HepG2 (cell line): ENCODE measurements around the gene DCST2. TPM values are rescaled to one million over a fixed set of nuclear protein-coding genes. Genes with fewer than 3 reads are reported as not detected.

Experiments
- BRCA1 ChIP-seq: sonication (generic); formaldehyde crosslinking; IDR thresholded peaks from 2 replicates; pipeline ENCODE4 v1.4.0; 2020; ENCODE audit warnings: missing genetic modification reagents
- CHCHD3 ChIP-seq: sonication (generic); formaldehyde crosslinking; IDR thresholded peaks from 2 replicates; pipeline ENCODE4 v1.8.0; 2022; ENCODE audit warnings: mild to moderate bottlenecking, missing genetic modification reagents, moderate library complexity
- EP300 ChIP-seq, 3 experiments: sonication (generic) in 1 of 3; formaldehyde crosslinking in 1 of 3; IDR thresholded peaks; 2 replicates each; pipeline versions ENCODE4 v1.5.1 to v1.6.1; 2011 to 2020; ENCODE audit warnings: low read depth in 2 of 3, low read length in 2 of 3, borderline replicate concordance in 1 of 3, improper control_type of control experiment in 1 of 3, mild to moderate bottlenecking in 1 of 3, missing genetic modification reagents in 1 of 3, moderate library complexity in 1 of 3
- KLF6 ChIP-seq: IDR thresholded peaks from 2 replicates; pipeline ENCODE4 v1.8.0; 2016; ENCODE audit warnings: missing biosample characterization, missing genetic modification reagents
- MED1 ChIP-seq: sonication (generic); formaldehyde crosslinking; IDR thresholded peaks from 2 replicates; pipeline ENCODE4 v1.4.0; 2020; ENCODE audit warnings: missing genetic modification reagents
- NFE2 ChIP-seq: sonication (generic); formaldehyde crosslinking; IDR thresholded peaks from 2 replicates; pipeline ENCODE4 v1.4.0; 2020; ENCODE audit warnings: missing genetic modification reagents
- NR2F6 ChIP-seq, 2 experiments: IDR thresholded peaks; 2 replicates each; pipeline ENCODE4 v1.6.1; 2016; ENCODE audit warnings: antibody characterized with exemption in 1 of 2, mild to moderate bottlenecking in 1 of 2
- NRL ChIP-seq: sonication (generic); formaldehyde crosslinking; IDR thresholded peaks from 2 replicates; pipeline ENCODE4 v1.5.0; 2020; ENCODE audit warnings: missing genetic modification reagents, mild to moderate bottlenecking, moderate library complexity, borderline replicate concordance
- POLR2AphosphoS5 ChIP-seq: IDR thresholded peaks from 2 replicates; pipeline ENCODE4 v1.6.1; 2012; ENCODE audit warnings: low read depth, low read length
- RFXAP ChIP-seq: sonication (generic); formaldehyde crosslinking; IDR thresholded peaks from 2 replicates; pipeline ENCODE4 v1.4.0; 2020; ENCODE audit warnings: missing genetic modification reagents, borderline replicate concordance
- ZEB1 ChIP-seq: IDR thresholded peaks from 2 replicates; pipeline ENCODE4 v1.6.1; 2012; ENCODE audit warnings: mild to moderate bottlenecking, low read depth, inconsistent platforms; ENCODE audit not compliant: insufficient replicate concordance
- ZFP37 ChIP-seq: sonication (generic); formaldehyde crosslinking; IDR thresholded peaks from 2 replicates; pipeline ENCODE4 v1.4.0; 2020; ENCODE audit warnings: missing genetic modification reagents, borderline replicate concordance
- ZNF543 ChIP-seq: sonication (generic); formaldehyde crosslinking; IDR thresholded peaks from 2 replicates; pipeline ENCODE4 v1.4.0; 2020; ENCODE audit warnings: mild to moderate bottlenecking, missing genetic modification reagents
- ZNF572 ChIP-seq: sonication (generic); formaldehyde crosslinking; IDR thresholded peaks from 2 replicates; pipeline ENCODE4 v1.5.1; 2020; ENCODE audit warnings: mild to moderate bottlenecking, missing genetic modification reagents
- ZNF746 ChIP-seq: sonication (generic); formaldehyde crosslinking; IDR thresholded peaks from 2 replicates; pipeline ENCODE4 v1.8.0; 2022; ENCODE audit warnings: mild to moderate bottlenecking, missing genetic modification reagents
- ZNF761 ChIP-seq: sonication (generic); formaldehyde crosslinking; conservative IDR thresholded peaks from 2 replicates; pipeline ENCODE4 v1.4.0; 2020; ENCODE audit warnings: mild to moderate bottlenecking, missing genetic modification reagents
- polyA plus RNA-seq, 8 experiments: library from polyadenylated mRNA; depleted of rRNA in 3 of 8; stranded (reverse) in 7 of 8; unstranded in 1 of 8; fragments of >200 nt; fragmentation: Illumina TruSeq in 4 of 8; extraction: Trizol in 4 of 8; gene quantifications; 2 replicates each; pipeline versions ENCODE4 v1.2.1 to v1.2.3, GENCODE V29; 2011 to 2016; ENCODE audit warnings: low read depth in 4 of 8, missing spikeins in 1 of 8, mixed read lengths in 1 of 8; ENCODE audit not compliant: insufficient read depth in 1 of 8
- total RNA-seq, 5 experiments: library from RNA; depleted of rRNA; stranded (reverse); fragments of >200 nt; fragmentation: Illumina TruSeq; extraction: Trizol; gene quantifications; 2 replicates each; pipeline ENCODE4 v1.2.3, GENCODE V29; 2016; ENCODE audit warnings: low read depth in 1 of 5
- TF ChIP-seq, protein P1 (sequence below): IDR thresholded peaks from 2 replicates; pipeline ENCODE4 v1.6.1; 2018; ENCODE audit warnings: missing genetic modification reagents
- TF ChIP-seq, protein P2 (sequence below): sonication (generic); formaldehyde crosslinking; IDR thresholded peaks from 2 replicates; pipeline ENCODE4 v1.5.0; 2020; ENCODE audit warnings: mild to moderate bottlenecking, missing genetic modification reagents
- TF ChIP-seq, protein P3 (sequence below): sonication (generic); formaldehyde crosslinking; IDR thresholded peaks from 2 replicates; pipeline ENCODE4 v1.8.1; 2023; ENCODE audit warnings: mild to moderate bottlenecking, moderate library complexity, missing genetic modification reagents
- TF ChIP-seq, protein P4 (sequence below): sonication (generic); formaldehyde crosslinking; conservative IDR thresholded peaks from 2 replicates; pipeline ENCODE4 v1.4.0; 2020; ENCODE audit warnings: missing genetic modification reagents

Gene DCST2
- total and polyA plus RNA-seq, 2 of the 13 experiments (the other 11 are each of a cell fraction or from before 2014, with no cell fraction given) = 0.74 TPM; not detected in 1

DNA sequence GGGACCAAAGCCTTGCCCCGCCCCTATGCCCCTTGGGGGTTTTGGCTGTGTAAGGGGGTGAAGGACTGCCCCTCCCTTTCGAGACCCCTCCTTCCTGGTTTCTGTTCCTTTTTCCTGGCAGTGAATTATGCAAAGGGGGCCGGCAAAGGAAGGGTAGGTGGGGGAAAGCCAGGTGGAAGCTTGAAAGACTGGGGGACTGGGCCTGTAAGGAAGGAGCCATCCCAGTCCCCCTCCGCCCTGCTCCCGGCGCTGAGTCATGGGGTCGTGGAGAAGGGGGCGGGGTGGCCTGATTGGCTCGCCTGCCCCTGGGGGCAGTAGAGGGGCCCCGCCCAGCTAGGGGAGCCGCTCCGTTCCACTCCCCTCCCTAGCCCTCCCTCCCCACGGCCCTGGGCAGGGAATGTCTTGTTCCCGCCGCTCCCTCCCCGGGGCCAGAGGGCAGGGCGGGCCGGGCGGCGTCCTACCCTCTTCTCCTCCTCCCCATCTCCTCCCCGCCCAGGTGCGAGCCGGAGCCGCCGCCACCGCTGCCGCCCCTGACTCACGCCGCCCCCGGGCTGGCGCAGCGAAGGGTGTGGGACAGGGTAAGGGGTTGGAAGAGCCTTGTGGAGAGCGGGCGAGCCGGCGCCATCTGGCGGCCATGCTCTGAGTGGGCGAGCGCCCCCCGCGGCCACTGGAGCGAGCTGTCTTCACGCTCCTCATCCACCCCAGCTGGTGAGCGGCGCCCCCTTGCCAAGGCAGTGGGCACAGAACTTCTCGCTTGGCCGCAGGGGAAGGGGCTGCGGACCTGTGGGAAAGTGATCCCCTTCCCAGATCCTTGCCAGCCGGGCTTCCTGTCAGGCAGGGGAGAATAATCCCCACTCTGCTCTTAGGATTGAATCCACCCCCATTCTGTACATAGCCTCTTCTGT is 16.3 kb downstream of the DCST2 start (continued):
- TF ChIP-seq ZNF572 (CRISPR knock-in tag) = peak; percentile 45; the same call in 1 of the 2 replicates
- peak; percentile 97 for TF ChIP-seq ZNF746 (CRISPR knock-in tag)
- TF ChIP-seq ZNF761 (CRISPR knock-in tag) = peak; percentile 69
- peak; percentile 81 for TF ChIP-seq KLF6 (CRISPR knock-in tag)
- TF ChIP-seq POLR2AphosphoS5 = peak; percentile 48; the same call in 1 of the 2 replicates
- TF ChIP-seq, protein P1, sequence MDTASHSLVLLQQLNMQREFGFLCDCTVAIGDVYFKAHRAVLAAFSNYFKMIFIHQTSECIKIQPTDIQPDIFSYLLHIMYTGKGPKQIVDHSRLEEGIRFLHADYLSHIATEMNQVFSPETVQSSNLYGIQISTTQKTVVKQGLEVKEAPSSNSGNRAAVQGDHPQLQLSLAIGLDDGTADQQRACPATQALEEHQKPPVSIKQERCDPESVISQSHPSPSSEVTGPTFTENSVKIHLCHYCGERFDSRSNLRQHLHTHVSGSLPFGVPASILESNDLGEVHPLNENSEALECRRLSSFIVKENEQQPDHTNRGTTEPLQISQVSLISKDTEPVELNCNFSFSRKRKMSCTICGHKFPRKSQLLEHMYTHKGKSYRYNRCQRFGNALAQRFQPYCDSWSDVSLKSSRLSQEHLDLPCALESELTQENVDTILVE (CRISPR knock-in tag) = 0 out of 2 replicates have a peak, but pooled peaks have one; percentile 72
- peak; percentile 32; the same call in 1 of the 2 replicates for TF ChIP-seq ZFP37 (CRISPR knock-in tag)
- TF ChIP-seq ZEB1 = peak; percentile 85
- TF ChIP-seq MED1 (CRISPR knock-in tag) = peak; percentile 85
- TF ChIP-seq, protein P2, sequence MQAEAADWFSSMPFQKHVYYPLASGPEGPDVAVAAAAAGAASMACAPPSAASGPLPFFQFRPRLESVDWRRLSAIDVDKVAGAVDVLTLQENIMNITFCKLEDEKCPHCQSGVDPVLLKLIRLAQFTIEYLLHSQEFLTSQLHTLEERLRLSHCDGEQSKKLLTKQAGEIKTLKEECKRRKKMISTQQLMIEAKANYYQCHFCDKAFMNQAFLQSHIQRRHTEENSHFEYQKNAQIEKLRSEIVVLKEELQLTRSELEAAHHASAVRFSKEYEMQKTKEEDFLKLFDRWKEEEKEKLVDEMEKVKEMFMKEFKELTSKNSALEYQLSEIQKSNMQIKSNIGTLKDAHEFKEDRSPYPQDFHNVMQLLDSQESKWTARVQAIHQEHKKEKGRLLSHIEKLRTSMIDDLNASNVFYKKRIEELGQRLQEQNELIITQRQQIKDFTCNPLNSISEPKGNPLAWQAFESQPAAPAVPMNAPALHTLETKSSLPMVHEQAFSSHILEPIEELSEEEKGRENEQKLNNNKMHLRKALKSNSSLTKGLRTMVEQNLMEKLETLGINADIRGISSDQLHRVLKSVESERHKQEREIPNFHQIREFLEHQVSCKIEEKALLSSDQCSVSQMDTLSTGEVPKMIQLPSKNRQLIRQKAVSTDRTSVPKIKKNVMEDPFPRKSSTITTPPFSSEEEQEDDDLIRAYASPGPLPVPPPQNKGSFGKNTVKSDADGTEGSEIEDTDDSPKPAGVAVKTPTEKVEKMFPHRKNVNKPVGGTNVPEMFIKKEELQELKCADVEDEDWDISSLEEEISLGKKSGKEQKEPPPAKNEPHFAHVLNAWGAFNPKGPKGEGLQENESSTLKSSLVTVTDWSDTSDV = no peak
- TF ChIP-seq NR2F6 (IDR thresholded peaks at IDR 0.05) = no peak
- TF ChIP-seq NR2F6 (CRISPR knock-in tag; IDR thresholded peaks at IDR 0.05) = peak; percentile 58
- TF ChIP-seq, protein P3, sequence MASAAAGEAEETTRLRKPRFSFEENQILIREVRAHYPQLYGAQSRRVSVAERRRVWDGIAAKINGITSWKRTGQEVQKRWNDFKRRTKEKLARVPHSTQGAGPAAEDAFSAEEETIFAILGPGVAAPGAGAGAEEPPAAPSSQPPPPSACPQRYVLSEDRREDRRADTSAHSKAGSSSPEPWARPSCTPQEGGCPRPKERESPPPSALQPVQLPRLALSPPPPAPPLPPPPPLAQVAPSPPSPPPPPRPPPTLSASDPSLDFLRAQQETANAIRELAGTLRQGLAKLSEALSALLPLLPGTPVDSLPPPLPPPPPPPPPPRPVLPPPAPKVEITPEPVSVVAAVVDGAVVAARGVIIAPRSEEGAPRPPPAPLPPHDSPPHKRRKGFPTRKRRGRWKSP (CRISPR knock-in tag) = peak; percentile 85
- TF ChIP-seq RFXAP (CRISPR knock-in tag) = peak; percentile 57; the same call in 1 of the 2 replicates
- 0 out of 2 replicates have a peak, but pooled peaks have one; percentile 48 for TF ChIP-seq BRCA1 (CRISPR knock-in tag)
- TF ChIP-seq ZNF543 = 0 out of 2 replicates have a peak, but pooled peaks have one; percentile 30
- TF ChIP-seq EP300 (IDR thresholded peaks at IDR 0.05; ENCODE audit: low read depth in 2 of 2, low read length in 2 of 2) = peak in 1 of 2 experiments; percentile 20; a peak in 1 of 4 replicates
- peak; percentile 52; the same call in 1 of the 2 replicates for TF ChIP-seq EP300 (CRISPR knock-in tag; IDR thresholded peaks at IDR 0.05; ENCODE audit: borderline replicate concordance)
- TF ChIP-seq, protein P4, sequence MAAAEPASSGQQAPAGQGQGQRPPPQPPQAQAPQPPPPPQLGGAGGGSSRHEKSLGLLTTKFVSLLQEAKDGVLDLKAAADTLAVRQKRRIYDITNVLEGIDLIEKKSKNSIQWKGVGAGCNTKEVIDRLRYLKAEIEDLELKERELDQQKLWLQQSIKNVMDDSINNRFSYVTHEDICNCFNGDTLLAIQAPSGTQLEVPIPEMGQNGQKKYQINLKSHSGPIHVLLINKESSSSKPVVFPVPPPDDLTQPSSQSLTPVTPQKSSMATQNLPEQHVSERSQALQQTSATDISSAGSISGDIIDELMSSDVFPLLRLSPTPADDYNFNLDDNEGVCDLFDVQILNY (CRISPR knock-in tag) = peak; percentile 49; the same call in 1 of the 2 replicates
- peak; percentile 86; the same call in 1 of the 2 replicates for TF ChIP-seq CHCHD3 (CRISPR knock-in tag)
- 0 out of 2 replicates have a peak, but pooled peaks have one; percentile 48 for TF ChIP-seq NFE2 (CRISPR knock-in tag)
- TF ChIP-seq NRL (CRISPR knock-in tag) = peak; percentile 52; the same call in 1 of the 2 replicates
